ENCODE data around the gene LIMA1. TPM values are rescaled to one million over a fixed set of nuclear protein-coding genes. Genes with fewer than 3 reads are reported as not detected.

Gene LIMA1
- total and polyA plus RNA-seq, 2 of the 4 experiments (the other 2 are of a cell fraction): 126 to 163 TPM

GRCh38 chr12:50192236-50192635 is 91.1 kb downstream of the LIMA1 start:
- POLR2A ChIA-PET (ENCODE audit: unreplicated experiment): no interaction called here

More at GRCh38 chr12:50192236-50192635, 91.1 kb downstream of the LIMA1 start:
- Histone ChIP-seq H2BK15ac (ENCODE audit: low read depth, low read length) (peak overlapping the region; percentile 64; the same call in 2 of the 3 replicates), H2BK5ac (ENCODE audit: low read depth, low read length, poor library complexity, severe bottlenecking) (peak overlapping the region; percentile 87), H3K14ac (replicated peaks; ENCODE audit: low read depth, low read length) (peak overlapping the region; percentile 58; the same call in 1 of the 2 replicates), H3K4me1 (ENCODE audit: control insufficient read depth, insufficient read depth, low read length) (peaks cover 18% of the 10 kb centered on the region), H3K79me1 (ENCODE audit: low read depth in 1 of 2, low read length in 2 of 2) (peaks cover 25 to 51% of the 10 kb centered on the region in 2 experiments), H3K36me3 (ENCODE audit: control insufficient read depth, insufficient read depth, low read length) (peaks cover 47% of the 10 kb centered on the region), H4K91ac (ENCODE audit: insufficient read depth, low read depth, low read length) (peak overlapping the region; percentile 83), H4K8ac (ENCODE audit: low read depth in 2 of 2, low read length in 2 of 2) (peak overlapping the region; percentile 32 to 74; a peak in 3 of 4 replicates), H3K4me2 (ENCODE audit: low read depth, low read length) (no peak overlapping the region), H3K9me1 (ENCODE audit: insufficient read depth, low read length) (peaks cover 12% of the 10 kb centered on the region), H3K27me3 (ENCODE audit: control insufficient read depth, insufficient read depth, low read length) (no peaks in the 10 kb centered on the region), H4K20me1 (ENCODE audit: insufficient read depth, low read length) (0 out of 2 replicates have a peak, but pooled peaks cover 4% of the 10 kb centered on the region), H3K56ac (ENCODE audit: extremely low read depth, insufficient read depth, low read length) (peak overlapping the region; percentile 39; the same call in 1 of the 2 replicates), H2AFZ (replicated peaks; ENCODE audit: low read length, poor library complexity) (no peak overlapping the region), H3K9me3 (ENCODE audit: control insufficient read depth, insufficient read depth, low read length) (no peaks in the 10 kb centered on the region), H3K18ac (ENCODE audit: low read depth, low read length) (peak overlapping the region; percentile 53), H3K9ac (ENCODE audit: low read depth, low read length) (no peak overlapping the region), H2BK120ac (ENCODE audit: low read depth, low read length) (peak overlapping the region; percentile 62), H2BK20ac (ENCODE audit: low read depth, low read length) (peak overlapping the region; percentile 51), H2AK9ac (replicated peaks; ENCODE audit: low read depth, low read length, poor library complexity) (no peak overlapping the region), H3K4ac (ENCODE audit: low read depth, low read length) (peak overlapping the region; percentile 59), H3K23ac (ENCODE audit: low read depth, low read length) (peak overlapping the region; percentile 43), H3K27ac (ENCODE audit: insufficient read depth, low read length) (peak overlapping the region; percentile 84; the same call in 1 of the 2 replicates), H4K5ac (ENCODE audit: low read depth, low read length) (peak overlapping the region; percentile 17; the same call in 1 of the 2 replicates), H2AK5ac (ENCODE audit: low read depth, low read length) (peak overlapping the region; percentile 56), H3K4me3 (ENCODE audit: insufficient read depth, low read depth, low read length) (no peak overlapping the region)
- WGBS, 2 experiments (ENCODE audit: extremely low coverage in 2 of 2, insufficient read length in 1 of 2): no CpG with 5 or more reads among the region's 4 CpGs
- intact Hi-C loops (cut with micrococcal nuclease) (no loop called here), in situ Hi-C loops (cut with MboI; ENCODE audit: low sequenced_read_pairs) (no loop called here), dilution Hi-C loops (cut with HindIII; ENCODE audit: low sequenced_read_pairs, unreplicated experiment) (no loop called here)
- TF ChIP-seq POLR2A (IDR thresholded peaks at IDR 0.05; ENCODE audit: low read depth, low read length): no peak
- TF ChIP-seq SMC3 (IDR thresholded peaks at IDR 0.05; ENCODE audit: low read depth, low read length): no peak
- TF ChIP-seq RCOR1 (IDR thresholded peaks at IDR 0.05; ENCODE audit: insufficient replicate concordance, low read length): no peak
- no peak for TF ChIP-seq ELK1 (IDR thresholded peaks at IDR 0.05; ENCODE audit: borderline replicate concordance, low read depth, low read length)
- no peak for TF ChIP-seq CEBPB (IDR thresholded peaks at IDR 0.05; ENCODE audit: low read depth, low read length)
- TF ChIP-seq FOS (IDR thresholded peaks at IDR 0.05; ENCODE audit: low read depth, low read length): no peak
- no peak for TF ChIP-seq NFE2L2 (IDR thresholded peaks at IDR 0.05; ENCODE audit: low read depth, low read length)
- TF ChIP-seq MAFK (IDR thresholded peaks at IDR 0.05; ENCODE audit: low read depth, low read length): no peak
- TF ChIP-seq MXI1 (IDR thresholded peaks at IDR 0.05; ENCODE audit: borderline replicate concordance, low read depth, low read length): no peak
- no peak for TF ChIP-seq RFX5 (IDR thresholded peaks at IDR 0.05; ENCODE audit: low read depth, low read length)
- TF ChIP-seq RAD21 (IDR thresholded peaks at IDR 0.05; ENCODE audit: low read length): no peak
- TF ChIP-seq, protein P1, sequence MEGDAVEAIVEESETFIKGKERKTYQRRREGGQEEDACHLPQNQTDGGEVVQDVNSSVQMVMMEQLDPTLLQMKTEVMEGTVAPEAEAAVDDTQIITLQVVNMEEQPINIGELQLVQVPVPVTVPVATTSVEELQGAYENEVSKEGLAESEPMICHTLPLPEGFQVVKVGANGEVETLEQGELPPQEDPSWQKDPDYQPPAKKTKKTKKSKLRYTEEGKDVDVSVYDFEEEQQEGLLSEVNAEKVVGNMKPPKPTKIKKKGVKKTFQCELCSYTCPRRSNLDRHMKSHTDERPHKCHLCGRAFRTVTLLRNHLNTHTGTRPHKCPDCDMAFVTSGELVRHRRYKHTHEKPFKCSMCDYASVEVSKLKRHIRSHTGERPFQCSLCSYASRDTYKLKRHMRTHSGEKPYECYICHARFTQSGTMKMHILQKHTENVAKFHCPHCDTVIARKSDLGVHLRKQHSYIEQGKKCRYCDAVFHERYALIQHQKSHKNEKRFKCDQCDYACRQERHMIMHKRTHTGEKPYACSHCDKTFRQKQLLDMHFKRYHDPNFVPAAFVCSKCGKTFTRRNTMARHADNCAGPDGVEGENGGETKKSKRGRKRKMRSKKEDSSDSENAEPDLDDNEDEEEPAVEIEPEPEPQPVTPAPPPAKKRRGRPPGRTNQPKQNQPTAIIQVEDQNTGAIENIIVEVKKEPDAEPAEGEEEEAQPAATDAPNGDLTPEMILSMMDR (conservative IDR thresholded peaks at IDR 0.05; ENCODE audit: low read depth, low read length): no peak
- TF ChIP-seq MAZ (IDR thresholded peaks at IDR 0.05; ENCODE audit: borderline replicate concordance, low read depth, low read length): no peak
- TF ChIP-seq BHLHE40 (IDR thresholded peaks at IDR 0.05; ENCODE audit: low read depth, low read length): no peak
- TF ChIP-seq CHD1 (IDR thresholded peaks at IDR 0.05; ENCODE audit: low read depth, low read length): no peak
- TF ChIP-seq, protein P2, sequence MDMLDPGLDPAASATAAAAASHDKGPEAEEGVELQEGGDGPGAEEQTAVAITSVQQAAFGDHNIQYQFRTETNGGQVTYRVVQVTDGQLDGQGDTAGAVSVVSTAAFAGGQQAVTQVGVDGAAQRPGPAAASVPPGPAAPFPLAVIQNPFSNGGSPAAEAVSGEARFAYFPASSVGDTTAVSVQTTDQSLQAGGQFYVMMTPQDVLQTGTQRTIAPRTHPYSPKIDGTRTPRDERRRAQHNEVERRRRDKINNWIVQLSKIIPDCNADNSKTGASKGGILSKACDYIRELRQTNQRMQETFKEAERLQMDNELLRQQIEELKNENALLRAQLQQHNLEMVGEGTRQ (IDR thresholded peaks at IDR 0.05; ENCODE audit: low read depth, low read length): no peak
- CTCF ChIA-PET: no interaction called here
- no TSS peak for BruUV-seq (replicated peaks)
- ATAC-seq (ENCODE audit: low read depth) (no peak), DNase-seq (no peak)

All from IMR-90 (cell line).